ENCODE results near the gene SNAP91.
"Not testable (repeated sequence)": the region's sequence is repeated elsewhere in the genome, so short reads cannot be mapped to it uniquely, and the experiment has no call there.

The SNAP91 gene

DNA sequence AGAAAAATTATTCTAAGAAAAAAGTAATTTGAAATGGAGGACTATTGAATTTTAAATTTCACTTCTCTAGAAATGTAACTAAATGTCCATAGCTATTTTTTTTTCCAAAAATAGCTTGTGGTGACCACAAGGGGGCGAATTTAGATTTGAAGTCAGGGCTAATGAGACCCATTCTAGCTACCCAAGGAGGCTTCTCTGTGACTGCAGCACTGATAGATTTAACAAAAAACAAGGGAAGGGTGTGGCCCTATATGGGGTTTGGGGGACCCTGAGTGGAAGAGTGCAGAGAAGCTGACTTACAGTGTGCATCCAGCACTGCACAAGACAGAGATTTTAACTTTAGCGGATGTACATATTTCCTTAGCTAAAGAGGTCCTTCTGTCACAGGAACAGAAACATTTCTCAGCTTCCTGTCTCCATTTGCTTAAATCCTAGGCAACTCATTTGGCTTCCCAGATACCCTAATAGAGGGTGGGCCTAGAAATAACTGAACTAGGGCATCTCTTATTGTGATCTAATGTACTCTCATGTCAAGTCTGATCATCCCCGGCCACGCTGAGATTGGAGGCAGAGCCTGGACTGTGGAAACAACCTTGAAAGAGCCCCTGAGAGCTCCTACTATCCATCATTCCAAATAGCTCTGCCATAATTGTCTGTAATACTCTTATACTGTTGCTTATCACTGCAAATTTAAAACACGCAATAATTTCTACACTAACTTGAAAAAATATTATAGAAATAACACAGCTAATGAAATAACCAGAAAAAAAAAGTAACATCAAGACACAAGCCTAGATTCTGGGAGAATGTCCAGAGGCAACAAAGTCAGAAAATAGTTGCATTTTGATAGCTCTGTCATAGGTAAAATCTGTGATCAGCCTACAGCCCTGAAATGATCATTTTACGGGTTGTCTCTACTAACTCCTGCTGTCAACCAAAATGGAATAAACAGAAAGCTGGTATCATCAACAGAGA, 93.6 kb downstream of the SNAP91 start:
- DNase-seq, result peak; percentile 31

DNA sequence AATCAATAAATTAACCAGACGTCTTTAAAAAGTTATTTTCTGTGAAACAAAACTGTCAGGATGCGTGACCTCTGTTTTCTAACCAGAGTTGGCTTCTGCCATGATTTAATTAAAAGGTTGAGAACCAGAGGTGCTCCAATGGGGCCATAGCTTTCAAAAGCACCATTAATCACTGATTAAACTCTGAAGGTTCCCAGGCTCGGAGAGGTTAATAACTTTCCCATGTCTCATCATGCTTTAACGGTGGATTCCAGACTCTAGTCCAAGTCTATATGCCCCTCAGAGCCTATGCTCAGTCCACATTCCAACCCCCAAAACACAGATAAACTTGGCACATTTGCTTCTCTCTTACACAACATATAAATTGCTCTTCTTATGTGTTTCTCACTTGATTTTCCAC, 95.5 kb downstream of the SNAP91 start:
- no peak for DNase-seq

DNA sequence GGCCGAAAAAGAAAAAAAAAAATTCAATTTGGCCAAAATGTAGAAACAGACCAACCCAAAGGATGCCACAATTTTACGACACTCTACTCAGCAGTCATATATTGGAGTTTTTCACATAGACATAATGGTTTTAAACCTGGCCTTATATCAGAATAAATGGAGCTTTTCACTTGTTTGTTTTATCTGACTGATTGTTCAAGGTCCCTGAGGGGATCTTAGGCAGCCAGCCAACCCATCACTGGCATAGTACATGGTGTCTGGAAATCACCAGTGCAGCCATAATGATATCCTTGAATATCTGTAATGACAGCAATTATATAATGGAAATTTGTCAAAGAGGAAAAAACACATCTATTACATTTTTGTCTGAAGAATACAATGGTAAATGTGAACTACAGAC, 99.7 kb downstream of the SNAP91 start:
- peak; percentile 32 for DNase-seq

DNA sequence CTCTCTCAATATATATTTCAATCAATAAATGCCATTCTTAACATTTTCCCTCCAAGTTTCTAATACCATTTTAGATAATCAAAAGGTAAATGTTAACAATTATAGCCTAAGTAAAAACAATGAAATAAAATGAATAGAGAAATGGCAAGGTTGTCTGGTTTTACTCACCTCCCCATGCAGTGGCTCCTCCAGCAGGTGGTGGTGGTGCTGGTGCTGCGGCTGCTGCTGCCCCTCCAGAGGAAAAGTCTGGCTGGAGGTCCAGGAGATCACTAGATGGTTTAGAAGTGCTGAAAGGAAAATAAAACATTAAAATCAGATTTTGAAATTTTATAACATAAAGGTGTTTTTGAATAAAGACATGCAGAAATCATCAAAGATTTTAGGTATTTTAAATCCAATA, 103.4 kb downstream of the SNAP91 start:
- DNase-seq, result no peak

- no peak for DNase-seq
Observed at GRCh38 chr6:83603551-83603950, 105.3 kb downstream of the SNAP91 start.

DNA sequence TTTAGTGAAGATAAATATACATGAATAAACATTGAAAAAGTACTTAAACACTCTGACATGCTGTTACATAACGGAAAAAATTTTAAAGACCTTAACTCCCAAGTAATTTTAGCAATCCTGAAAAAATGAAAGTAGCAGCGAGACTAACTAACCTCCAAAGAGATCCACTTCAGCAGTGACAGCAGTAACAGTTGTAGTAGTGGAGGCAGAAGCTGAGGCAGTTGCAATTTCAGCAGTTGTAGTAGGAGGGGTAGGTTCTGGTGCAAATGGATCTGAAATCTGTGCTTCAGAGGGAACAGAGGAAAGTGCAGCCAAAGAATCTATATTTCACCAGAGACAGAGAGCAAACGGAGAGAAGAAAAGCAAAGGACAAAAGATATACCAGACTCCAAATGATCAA, 107.8 kb downstream of the SNAP91 start:
- DNase-seq, result no peak

DNA sequence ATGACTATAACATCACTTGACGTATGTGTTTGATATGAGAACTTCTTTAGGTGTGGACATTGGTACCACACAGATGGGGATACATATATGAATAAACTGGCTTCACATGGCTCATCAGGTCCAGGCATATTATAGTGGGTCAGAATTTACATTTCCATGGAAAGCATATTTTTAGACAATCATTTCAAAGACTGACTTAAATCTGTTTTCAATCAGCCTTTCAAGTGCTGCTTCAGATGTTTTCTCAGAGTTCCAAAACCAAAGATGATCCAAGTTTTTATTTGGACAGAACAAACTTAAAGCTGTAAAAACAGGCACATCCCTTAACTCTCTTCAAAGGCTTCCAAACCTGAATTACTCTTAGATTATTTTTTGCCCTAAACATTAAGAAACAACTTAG, 108.4 kb downstream of the SNAP91 start:
- no peak for DNase-seq

DNA sequence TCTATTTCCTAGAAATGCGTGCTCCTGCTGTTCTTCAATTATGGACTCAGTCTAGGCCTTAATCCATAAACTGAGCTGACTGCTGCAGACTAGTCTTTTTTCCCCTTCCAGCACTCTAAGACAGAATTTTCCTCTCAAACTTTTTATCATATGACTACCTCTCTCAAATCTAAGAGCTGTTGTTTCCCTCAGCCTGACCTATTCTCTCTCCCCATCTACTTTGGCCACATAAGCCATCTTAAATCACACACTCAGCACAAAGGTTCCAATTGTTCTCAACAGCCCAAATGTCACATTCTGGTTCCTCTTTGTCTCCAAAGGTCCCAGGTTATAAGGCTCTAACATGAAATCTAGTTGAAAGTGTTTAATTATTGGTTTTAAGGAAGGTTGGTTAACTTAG, 111.4 kb downstream of the SNAP91 start:
- DNase-seq, result no peak

- DNase-seq, result no peak
Observed at GRCh38 chr6:83597051-83597450, 111.8 kb downstream of the SNAP91 start.

DNA sequence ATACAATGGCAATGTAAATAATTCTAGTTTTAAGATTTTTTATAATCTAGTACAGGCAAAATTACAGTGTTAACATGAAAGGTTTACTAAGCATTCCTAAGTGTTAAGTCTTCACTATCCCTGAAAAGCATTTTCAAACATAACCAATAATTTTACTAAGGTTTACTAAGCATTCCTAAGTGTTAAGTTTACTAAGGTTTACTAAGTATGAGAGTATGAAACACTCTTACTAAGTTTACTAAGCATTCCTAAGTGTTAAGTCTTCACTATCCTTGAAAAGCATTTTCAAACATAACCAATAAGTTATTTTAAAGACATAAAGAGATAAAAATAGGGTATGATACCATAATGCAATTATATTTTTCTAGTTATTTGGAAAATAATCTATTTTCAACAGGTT, 114.0 kb downstream of the SNAP91 start:
- DNase-seq, result no peak

DNA sequence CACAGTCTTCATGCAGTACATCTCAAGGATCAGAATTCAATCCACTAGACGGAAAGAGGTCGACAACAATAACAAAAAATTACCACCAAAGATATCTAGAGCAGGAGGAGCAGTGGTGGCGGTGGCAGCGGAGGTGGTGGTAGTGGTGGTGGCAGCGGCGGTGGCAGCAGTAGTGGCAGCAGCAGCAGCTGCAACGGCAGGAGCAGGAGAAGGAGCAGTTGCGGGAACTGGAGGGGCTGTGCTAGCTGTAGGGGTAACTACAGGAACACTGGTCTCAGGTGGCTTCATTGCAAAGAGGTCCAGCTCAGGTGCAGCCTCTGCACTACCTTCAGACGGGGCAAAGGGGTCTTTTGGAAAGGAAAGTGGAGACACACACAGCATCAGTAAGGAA, 115.5 kb downstream of the SNAP91 start:
- no peak for DNase-seq

DNA sequence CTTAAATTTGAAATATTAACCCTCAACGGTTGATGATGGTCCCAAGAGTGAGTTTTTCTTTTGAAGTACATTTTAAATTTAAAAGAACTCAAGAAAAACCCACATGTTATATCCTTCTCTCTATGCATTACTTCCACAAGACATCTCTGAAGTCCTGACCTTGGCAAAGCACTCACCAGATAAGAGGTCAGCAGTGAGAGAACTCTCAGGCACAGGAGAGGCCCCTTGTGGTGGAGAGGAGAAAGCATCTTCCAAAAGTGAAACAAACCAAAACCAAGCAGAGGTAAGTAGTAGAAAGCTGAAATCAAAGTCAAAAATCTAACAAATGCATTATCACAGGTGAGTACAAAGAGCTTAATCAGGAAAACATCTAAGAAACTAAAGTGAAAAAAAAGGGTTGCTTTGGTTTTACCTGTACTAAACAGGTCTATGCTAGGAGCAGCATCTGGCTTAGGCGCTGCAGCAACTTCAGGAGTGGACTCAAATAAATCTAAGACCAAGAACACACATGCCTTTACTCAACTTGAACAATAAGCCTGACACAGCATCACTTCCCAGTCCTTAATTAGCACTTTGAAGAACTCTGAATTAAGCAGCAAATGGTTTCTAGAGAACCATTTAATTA, 116.0 kb downstream of the SNAP91 start:
- DNase-seq, result no peak

GRCh38 chr6:83590416-83590815, 118.5 kb downstream of the SNAP91 start:
- DNase-seq, result no peak

GRCh38 chr6:83589076-83589475, 119.8 kb downstream of the SNAP91 start:
- DNase-seq, result no peak

DNA sequence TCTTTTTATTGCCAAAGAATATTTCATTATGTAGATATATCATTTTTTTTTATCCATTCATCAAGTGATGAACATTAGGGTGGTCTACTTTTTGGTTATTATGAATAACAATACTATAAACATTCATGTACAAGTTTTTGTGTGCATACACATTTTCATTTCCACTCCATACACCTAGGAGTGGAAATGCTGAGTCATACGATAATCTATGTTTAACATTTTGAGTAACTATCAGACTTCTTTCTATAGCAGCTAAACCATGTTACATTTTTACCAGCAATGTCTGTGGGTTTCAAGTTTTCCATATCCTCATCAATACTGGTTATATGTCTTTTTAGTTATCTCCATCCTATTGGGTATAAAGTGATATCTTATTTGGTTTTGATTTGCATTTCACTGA, 130.8 kb downstream of the SNAP91 start:
- no peak for DNase-seq

DNA sequence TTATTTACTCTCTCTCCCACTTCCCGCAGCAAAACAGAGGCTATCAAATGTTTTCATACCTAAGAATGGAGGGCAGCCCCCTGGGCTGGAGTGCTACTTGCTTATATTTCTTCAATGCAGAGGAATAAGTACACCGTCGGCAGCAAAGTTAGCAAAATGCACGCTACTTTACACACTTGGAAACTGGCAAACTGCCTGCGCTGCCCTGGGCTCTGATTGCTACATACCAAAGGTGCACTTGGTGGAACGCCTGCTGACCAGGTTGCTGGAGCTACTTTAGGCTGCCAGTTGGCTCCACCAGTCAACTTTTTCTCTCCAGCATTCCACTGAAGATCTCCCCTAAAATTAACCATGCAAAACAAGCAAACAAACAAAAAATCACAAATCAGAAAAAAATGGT, 134.1 kb downstream of the SNAP91 start:
- no peak for DNase-seq

DNA sequence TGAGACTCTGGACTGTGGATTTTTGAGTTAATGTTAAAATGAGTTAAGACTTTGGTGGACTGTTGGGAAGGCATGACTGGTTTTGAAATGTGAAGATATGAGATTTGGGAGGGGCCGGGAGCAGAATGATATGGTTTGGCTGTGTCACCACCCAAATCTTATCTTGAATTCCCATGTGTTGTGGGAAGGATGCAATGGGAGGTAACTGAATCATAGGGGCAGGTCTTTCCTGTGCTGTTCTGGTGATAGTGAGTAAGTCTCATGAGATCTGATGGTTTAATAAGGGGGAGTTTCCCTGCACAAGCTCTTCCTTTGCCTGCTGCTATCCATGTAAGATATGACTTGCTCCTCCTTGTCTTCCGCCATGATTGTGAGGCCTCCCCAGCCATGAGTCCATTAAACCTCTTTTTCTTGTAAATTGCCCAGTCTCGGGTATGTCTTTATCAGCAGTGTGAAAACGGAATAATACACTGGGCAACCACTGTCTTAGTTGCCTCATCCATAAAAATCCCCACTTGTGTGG, 137.2 kb downstream of the SNAP91 start:
- not testable (repeated sequence) for DNase-seq

DNA sequence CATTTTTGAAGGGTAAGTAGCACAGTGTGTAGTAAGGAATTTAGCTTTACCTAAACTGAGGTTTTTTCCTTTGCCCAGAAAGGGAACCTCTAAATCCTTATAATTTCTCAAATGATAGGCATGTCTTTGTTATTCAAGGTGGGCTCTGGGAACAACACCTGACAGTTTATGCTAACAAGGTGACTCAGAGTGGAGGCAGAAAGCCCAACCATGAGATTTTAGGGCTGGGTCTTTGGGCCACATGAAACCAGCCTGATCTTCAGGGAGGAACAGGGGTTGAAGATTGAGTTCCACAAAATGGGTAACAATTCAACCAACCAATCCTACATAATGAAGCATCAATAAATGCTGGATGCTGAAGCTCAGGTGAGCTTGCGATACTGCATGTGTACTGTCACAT, 149.9 kb downstream of the SNAP91 start:
- DNase-seq, result no peak

GRCh38 chr6:83556871-83557270, 152.0 kb downstream of the SNAP91 start:
- DNase-seq, result no peak

GRCh38 chr6:83551748-83552147, 157.2 kb downstream of the SNAP91 start:
- DNase-seq, result not testable (repeated sequence)

- DNase-seq, result not testable (repeated sequence)
Observed at GRCh38 chr6:83550482-83550881, 158.4 kb downstream of the SNAP91 start.

GRCh38 chr6:83546636-83547035, 162.3 kb downstream of the SNAP91 start:
- DNase-seq, result no peak

- no peak for DNase-seq
Observed at GRCh38 chr6:83539678-83540077, 169.2 kb downstream of the SNAP91 start.

Measured in NCI-H345 (cell line).